Subcutaneous adipose tissue (tissue), 4 donors: ENCODE results near the gene CEP152. TPM values are rescaled to one million over a fixed set of nuclear protein-coding genes. Genes with fewer than 3 reads are reported as not detected.

Source experiments
- total RNA-seq, 4 donors: library from RNA; depleted of rRNA; stranded (reverse); fragments of >200 nt; gene quantifications; one replicate each; pipeline ENCODE4 v1.1.0, GENCODE V29; 2016
- TF ChIP-seq, protein P1 (sequence below): fragments of 450-650 bp; IDR thresholded peaks from one replicate; pipeline ENCODE4 v1.5.1; 2016; ENCODE audit warnings: low read depth, mild to moderate bottlenecking, control low read depth, antibody characterized with exemption, moderate library complexity

The CEP152 gene
- total RNA-seq, 4 donors from 2014 or later = 3.4 to 7.1 (median 5.7) TPM

- TF ChIP-seq, protein P1, sequence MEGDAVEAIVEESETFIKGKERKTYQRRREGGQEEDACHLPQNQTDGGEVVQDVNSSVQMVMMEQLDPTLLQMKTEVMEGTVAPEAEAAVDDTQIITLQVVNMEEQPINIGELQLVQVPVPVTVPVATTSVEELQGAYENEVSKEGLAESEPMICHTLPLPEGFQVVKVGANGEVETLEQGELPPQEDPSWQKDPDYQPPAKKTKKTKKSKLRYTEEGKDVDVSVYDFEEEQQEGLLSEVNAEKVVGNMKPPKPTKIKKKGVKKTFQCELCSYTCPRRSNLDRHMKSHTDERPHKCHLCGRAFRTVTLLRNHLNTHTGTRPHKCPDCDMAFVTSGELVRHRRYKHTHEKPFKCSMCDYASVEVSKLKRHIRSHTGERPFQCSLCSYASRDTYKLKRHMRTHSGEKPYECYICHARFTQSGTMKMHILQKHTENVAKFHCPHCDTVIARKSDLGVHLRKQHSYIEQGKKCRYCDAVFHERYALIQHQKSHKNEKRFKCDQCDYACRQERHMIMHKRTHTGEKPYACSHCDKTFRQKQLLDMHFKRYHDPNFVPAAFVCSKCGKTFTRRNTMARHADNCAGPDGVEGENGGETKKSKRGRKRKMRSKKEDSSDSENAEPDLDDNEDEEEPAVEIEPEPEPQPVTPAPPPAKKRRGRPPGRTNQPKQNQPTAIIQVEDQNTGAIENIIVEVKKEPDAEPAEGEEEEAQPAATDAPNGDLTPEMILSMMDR = no peak
Observed at GRCh38 chr15:48718646-48719045, 92.2 kb downstream of the CEP152 start.

DNA sequence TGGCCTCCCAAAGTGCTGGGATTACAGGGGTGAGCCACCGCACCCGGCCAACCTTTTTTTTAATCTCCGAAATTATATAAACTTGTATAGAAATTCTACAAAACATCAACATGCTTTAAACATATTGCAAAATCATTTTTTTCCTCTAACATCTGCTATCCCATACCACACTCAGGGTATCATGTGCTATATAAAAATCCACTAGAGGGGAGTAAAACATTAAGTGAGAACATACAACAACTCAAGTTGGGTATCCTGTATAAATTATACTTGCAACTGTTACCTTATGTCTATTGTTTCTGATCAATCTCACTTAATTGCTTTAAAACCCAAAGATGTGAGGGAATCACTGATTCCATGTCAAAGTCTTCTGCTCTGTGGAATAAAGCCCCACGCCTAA is 93.4 kb downstream of the CEP152 start:
- TF ChIP-seq, protein P1 = no peak

- TF ChIP-seq, protein P1 = no peak
Observed at GRCh38 chr15:48712546-48712945, 98.3 kb downstream of the CEP152 start.

- TF ChIP-seq, protein P1 = no peak
Observed at GRCh38 chr15:48710952-48711495, 99.8 kb downstream of the CEP152 start.

DNA sequence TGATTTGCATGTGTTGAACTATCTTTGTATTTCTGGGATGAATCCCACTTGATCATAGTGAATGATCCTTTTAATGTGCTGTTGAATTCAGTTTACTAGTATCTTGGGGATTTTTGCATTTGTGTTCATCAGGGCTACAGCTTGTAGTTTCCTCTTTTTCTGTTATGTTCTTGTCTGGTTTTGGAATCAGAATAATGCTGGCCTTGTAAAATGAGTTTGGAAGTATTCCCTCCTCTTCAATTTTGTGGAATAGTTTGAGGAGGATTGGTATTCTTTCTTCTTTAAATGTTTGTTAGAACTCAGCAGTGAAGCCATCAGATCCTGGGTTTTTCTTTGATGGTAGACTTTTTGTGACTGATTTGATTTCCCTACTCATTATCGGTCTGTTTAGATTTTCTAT is 102.2 kb downstream of the CEP152 start:
- TF ChIP-seq, protein P1 = no peak

DNA sequence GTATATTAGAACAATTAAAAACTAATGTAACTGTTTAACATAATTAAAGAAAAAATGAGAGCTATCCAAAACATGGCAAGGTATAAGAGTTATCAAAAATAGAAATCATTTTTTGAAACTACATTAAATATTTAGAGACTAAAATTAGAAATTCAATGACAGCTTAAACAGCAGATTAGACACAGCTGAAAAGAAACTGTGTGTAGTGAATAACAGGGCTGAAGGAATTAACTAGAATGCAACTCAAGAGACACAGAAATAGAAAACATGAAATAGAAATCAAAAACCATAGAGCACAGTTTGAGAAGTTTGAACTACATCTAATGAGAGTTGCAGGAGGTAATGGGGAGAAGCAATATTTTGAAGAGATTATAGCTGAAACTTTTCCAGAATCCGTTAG is 105.5 kb downstream of the CEP152 start:
- TF ChIP-seq, protein P1 = no peak

- TF ChIP-seq, protein P1 = no peak
Observed at GRCh38 chr15:48703544-48703943, 107.3 kb downstream of the CEP152 start.
